ENCODE data around the gene MAPK10.
"Not testable (repeated sequence)": the region's sequence is repeated elsewhere in the genome, so short reads cannot be mapped to it uniquely, and the experiment has no call there.

Gene MAPK10

DNA sequence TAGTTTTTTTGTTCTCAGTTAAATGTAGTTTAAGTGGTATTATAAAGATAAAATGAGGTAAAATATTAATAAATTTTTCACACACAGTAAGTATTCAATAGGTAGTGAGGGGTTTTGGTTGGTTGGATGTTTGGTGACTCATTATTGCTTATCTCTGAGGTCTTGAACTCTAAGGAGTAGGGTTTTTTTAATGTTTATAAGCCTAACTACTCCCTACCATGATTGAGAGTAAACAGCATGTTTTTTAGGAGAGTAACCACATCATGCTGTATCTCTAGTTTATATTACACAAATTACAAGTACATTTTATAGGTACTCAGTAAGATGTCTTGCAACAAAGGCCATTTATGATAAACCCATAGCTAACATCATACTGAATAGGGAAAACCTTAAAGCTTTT lies 181.6 kb downstream of the MAPK10 start:
- DNase-seq, result no peak

DNA sequence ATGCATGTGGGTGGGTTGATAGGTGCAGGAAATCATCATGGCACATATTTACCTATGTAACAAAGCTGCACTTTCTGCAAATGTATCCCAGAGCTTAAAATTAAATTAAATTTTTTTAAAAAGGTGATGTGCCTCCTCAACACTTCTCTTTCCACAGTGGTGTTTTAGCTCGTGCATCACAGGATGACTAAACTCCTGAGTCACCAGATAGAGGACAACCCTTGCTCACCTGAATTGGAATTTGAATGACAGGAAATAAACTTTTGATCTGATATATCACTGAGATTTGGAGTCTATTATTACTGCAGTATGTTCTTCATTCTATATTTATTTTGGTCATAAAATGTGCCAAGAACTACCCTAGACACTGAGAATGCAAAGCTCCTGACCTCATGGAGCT lies 185.3 kb downstream of the MAPK10 start:
- DNase-seq, result no peak

GRCh38 chr4:86168335-86168734 lies 191.5 kb downstream of the MAPK10 start:
- not testable (repeated sequence) for DNase-seq

GRCh38 chr4:86160426-86160825 lies 199.4 kb downstream of the MAPK10 start:
- no peak for DNase-seq

DNA sequence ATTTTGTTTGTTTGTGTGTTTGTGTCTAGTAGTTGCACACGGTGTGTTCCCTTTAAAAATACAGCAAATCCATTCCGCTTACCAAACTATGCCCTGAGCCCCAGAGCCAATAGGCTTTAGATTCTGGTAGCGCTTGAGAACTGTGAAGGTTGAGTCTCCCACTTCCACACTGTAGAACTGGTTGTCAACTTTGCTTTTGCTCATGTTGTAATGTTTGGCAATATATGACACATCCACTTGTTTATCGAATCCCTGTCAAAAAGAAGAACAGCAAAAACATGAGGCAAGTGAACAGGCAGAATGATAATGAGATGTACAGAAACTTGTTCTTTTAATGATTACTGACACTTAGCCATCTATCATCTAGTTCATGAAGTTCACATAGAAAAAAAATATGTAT lies 200.6 kb downstream of the MAPK10 start:
- DNase-seq, result no peak

DNA sequence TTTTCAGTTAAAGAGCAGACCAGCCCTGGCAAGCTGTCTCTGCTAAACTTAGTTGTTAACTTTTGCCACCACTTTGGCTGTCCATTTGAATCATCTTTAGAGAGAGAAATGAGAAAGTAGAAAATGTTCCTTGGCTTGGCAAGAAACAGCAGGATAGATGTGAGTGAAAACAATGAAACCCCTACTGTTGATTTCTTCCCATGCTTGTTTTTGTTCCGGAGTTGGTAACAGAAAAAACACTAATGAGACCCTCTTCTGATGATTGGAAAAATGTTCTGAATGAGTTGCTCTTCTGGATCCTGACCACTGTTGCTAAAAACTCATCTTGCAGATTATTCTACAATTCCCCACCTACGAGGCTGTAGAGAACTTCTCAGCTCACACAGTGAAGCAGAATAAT lies 203.3 kb downstream of the MAPK10 start:
- DNase-seq, result no peak

DNA sequence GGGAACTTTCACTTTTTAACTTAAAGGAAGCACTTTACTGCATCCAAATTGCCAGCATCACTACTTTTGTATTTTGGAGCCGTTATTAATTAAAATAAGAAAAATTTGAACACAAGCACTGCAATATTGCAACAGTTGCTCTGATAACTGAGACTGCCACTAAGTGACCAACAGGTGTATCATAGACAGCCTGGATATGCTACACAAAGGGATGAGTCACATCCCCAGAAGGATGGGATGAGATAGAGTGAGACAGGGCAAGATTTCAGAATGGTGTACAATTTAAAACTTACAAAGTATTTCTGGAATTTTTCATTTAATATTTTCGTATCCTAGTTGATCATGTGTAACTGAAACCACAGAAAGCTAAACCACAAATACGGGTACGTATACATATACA lies 204.1 kb downstream of the MAPK10 start:
- DNase-seq, result no peak

- DNase-seq, result no peak
These were observed 207.4 kb downstream of the MAPK10 start for GRCh38 chr4:86152454-86152853.

GRCh38 chr4:86151196-86151595 lies 208.7 kb downstream of the MAPK10 start:
- no peak for DNase-seq

- no peak for DNase-seq
These were observed 218.7 kb downstream of the MAPK10 start for GRCh38 chr4:86141161-86141560.

- DNase-seq, result no peak
These were observed 227.4 kb downstream of the MAPK10 start for GRCh38 chr4:86132468-86132867.

DNA sequence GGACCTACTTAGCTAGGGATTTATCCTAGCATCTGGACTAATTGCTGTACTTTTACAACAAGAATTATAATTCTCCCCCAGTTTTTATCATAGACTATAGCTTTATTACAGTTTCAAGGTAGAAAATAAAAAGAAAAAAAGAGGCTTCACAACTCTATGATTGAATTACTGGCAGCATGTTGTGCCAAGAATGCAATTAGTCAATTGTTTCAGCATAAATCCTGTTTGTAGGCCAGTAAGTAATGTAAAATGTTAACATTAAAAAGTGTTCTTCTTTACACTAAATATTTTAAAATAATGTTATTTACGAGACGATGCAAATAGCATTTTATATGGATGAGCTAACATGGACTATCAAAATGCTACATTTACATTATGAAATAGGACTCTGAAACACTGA lies 228.4 kb downstream of the MAPK10 start:
- DNase-seq, result no peak

GRCh38 chr4:86130160-86130933 lies 229.5 kb downstream of the MAPK10 start:
- no peak for DNase-seq

DNA sequence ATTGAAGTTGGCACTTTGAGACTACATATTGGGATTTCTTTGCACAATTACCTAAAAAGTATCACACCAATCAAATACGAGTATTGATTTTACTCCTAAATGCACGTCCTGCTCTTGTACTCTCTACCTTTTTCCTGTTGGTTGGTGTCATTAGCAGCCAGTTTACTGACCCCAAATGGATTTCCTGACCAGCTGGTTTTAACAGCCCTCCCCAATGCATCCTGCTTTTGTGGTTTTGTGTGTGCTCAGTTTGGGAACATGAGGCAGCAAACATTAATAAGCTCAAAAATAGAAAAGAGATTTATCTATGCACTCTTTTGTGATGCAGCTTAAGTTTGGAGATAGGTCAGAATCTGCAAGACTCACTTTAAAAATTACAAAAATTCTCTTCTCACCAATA lies 230.3 kb downstream of the MAPK10 start:
- no peak for DNase-seq

- DNase-seq, result no peak
These were observed 237.4 kb downstream of the MAPK10 start for GRCh38 chr4:86122404-86122803.

GRCh38 chr4:86118711-86119110 lies 241.1 kb downstream of the MAPK10 start:
- DNase-seq, result no peak

DNA sequence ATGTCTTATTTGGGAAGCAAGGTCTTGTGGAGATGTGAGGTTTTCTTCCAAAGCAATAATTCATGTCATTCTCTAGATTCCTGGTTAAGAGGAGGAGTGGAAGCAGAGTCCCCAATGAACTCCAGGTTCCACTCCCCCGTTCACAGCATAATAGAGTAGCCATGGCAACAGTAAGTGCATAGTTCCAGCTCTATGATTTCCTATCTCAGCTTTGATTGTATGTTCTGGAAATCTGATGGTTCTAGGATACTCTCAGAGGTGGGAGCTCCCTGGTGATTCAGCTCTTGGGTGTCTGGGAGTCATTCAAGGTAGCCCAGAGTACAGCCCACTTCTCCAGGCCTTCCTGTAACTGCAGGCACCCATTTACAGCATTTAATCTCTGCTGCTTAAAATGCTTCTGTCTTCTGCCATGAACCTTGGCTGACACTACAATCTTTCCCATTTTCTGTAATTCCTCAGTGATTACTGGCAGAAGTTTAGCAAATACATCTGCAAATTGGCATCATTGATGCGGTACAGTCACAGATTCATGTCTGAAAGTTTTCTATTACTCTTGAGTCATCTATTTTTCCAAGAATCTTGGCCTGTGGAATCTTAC lies 242.0 kb downstream of the MAPK10 start:
- no peak for DNase-seq

DNA sequence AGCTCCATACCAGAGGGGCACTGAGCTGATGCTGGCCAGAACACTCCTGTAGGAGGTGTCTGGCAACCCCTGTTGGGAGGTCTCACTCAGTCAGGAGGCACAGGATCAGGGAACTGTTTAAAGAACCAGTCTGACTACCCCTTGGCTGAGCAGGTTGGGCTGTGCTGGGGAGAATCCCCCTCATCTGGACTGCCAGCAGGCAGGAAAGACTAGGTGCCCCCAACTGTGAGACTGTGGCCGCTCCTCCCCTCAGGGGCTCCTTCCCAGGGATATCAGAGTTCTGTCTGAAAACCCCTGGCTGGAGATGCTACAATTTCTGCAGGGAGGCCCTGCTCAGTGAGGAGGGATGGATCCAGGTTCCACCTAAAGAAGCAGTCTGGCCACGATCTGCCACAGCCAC lies 245.3 kb downstream of the MAPK10 start:
- DNase-seq, result no peak

DNA sequence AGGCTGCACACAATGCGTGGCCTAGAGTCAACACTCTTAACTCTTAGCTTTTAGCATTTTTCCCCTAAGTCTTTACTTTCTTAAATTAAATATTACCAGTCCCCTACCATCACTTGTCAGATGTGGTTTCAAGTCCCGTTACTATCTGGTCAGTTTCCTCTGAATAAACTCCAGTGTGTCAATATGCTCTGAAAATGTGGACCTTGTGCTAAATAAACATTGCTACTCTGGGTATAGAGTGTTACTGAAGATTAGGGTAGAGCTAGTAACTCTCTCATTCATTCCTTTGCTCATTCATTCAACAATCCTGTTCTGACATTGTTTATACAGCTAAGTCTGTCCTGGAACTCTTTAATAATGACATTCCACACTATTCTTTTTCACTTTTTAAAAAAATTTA lies 251.0 kb downstream of the MAPK10 start:
- DNase-seq, result no peak

- no peak for DNase-seq
These were observed 251.7 kb downstream of the MAPK10 start for GRCh38 chr4:86108137-86108536.

DNA sequence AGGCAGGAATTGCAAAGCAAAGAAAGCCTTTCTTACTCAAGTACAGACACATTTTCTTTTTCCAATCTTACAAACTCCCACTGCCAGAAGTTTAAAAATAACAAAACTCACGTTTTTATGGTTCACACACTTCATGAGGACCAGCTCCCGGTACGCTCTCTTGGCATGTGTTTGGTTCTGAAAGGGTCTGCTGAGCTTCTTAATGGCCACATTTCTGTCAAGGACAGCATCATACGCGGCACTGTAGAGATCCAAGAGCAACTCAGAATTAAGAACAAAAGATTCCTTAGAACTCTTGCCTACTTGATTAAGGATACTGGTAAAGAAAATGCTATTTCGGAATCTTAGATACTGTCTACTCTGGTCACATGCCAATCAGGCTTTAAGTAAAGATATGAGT lies 252.7 kb downstream of the MAPK10 start:
- no peak for DNase-seq

GRCh38 chr4:86106475-86106874 lies 253.4 kb downstream of the MAPK10 start:
- DNase-seq, result no peak

GRCh38 chr4:86101841-86102240 lies 258.0 kb downstream of the MAPK10 start:
- DNase-seq, result no peak

DNA sequence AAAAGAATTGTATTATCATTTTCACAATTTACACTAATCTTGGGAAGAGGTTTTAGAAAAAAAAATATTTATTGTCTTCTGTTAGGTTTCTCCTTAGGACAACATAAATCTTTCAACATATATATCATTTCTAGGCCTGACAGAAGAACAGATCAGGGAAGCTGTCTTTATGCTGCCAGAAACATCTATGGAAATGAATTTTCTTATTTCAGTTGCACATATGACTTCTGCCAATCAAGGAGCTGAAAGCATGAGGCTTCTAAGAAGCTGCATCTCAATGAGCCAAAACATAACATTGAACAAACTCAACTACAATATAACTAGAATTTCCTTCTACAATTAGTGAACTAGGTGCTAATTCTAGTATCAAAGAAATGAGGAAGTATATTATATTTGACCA lies 258.4 kb downstream of the MAPK10 start:
- DNase-seq, result no peak

All from NCI-H524 (cell line).